HAP-1 (cell line): ENCODE data around the gene CERS6.
"Not testable (repeated sequence)": the region's sequence is repeated elsewhere in the genome, so short reads cannot be mapped to it uniquely, and the experiment has no call there.

Source experiments
- DNase-seq, 2 experiments: peaks; one replicate each; pipeline ENCODE4 v3.0.0-alpha.2; 2016 to 2020; ENCODE audit warnings: low spot score in 2 of 2
- H3K27me3 ChIP-seq: fragments of 250-450 bp; sonication (Bioruptor Pico); 2 replicates; pipeline ENCODE4 v1.5.1; 2020; ENCODE audit warnings: low read depth, mild to moderate bottlenecking, moderate library complexity
- H3K36me3 ChIP-seq: fragments of 250-450 bp; sonication (Bioruptor Pico); replicated peaks from 2 replicates; pipeline ENCODE4 v1.5.1; 2020; ENCODE audit warnings: mild to moderate bottlenecking
- H3K4me1 ChIP-seq: fragments of 250-450 bp; sonication (Bioruptor Pico); 2 replicates; pipeline ENCODE4 v1.5.1; 2020; ENCODE audit warnings: mild to moderate bottlenecking
- H3K4me3 ChIP-seq: fragments of 250-450 bp; sonication (Bioruptor Pico); 2 replicates; pipeline ENCODE4 v1.5.1; 2020; ENCODE audit warnings: mild to moderate bottlenecking, moderate library complexity
- H3K9me3 ChIP-seq: fragments of 250-450 bp; sonication (Bioruptor Pico); 2 replicates; pipeline ENCODE4 v1.5.1; 2020; ENCODE audit warnings: mild to moderate bottlenecking, moderate library complexity
- in situ Hi-C: fragments of 300-500 bp; cut with MboI; formaldehyde crosslinking; loops from 3 replicates; pipeline ENCODE4 v1.14.3; 2020; ENCODE audit warnings: low sequenced_read_pairs, inconsistent platforms, mixed read lengths

Gene CERS6

DNA sequence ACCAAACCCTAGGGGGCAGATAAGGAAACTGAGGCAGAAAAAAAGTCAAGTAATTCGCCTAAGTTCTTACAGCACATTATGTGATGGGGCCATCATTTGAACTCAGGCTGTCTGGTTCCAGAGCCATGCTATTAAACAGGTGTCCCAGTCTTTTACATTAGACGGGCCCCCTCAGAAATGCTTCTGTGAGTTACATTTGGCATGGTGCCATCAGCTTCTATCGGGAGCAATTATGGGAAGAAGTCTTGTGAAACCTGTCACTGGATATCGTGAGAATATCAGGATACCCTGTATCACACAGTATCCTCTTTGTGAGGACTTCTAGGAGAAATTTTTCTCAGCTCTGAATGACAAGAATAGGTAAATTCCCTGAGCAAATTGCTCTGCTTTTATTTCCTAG is 202.6 kb downstream of the CERS6 start:
- no peak for DNase-seq
- H3K9me3 ChIP-seq, result no peaks in the 10 kb centered on the region
- in situ Hi-C loops, result no loop called here

DNA sequence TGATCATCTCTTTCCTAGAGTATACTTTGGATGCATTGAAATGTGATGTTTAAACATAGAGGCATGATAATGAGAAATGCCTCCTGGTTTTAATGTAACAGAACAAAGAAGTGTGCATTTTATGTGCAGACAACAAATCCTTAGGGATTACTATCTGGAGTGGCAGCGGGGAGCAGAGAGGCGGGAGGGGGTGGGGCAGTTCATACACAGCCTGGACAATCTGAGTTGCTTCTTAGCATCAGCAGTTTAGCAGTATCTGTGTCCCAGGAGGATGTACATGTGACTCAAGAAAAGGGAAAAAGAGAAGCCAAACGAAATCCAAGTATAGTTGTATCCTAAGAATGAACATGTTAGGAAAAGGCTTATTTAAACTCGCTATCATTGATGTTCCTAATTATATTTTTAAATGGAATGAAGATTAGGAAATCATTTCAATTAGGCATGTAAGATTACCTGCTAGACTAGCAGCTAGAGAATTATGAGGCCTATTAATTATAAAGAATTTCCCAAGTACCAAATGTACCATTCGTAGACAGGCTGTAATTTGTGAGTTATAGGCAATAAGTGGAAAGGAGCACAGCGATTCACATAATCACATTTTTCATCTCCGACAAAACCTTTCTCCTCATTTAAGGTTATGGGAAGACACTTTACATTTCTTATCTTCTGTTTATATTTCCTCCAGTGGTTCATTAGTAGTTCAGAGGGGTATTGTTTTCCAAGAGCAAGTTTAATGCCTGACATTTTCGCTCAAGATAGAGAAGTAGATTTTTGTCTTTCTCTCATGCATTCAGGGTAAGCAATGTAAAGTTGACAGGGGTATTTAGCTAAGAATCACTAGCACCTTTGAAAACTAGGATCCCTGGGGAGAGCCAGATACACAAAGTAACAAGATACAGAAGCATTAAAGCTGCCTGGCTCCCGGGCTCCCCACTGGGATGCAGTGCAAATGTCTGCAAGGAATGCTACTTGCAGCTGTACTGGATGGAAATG is 205.1 kb downstream of the CERS6 start:
- no peaks in the 10 kb centered on the region for H3K27me3 ChIP-seq
- no peaks in the 10 kb centered on the region for H3K9me3 ChIP-seq
- in situ Hi-C loops, result no loop called here
- no peaks in the 10 kb centered on the region for H3K36me3 ChIP-seq
- H3K4me1 ChIP-seq, result peaks cover 33% of the 10 kb centered on the region
- peak; percentile 84 to 85 for DNase-seq
- no peak overlapping the region for H3K4me3 ChIP-seq

More for the DNA sequence above, 202.6 kb downstream of the CERS6 start:
- H3K4me3 ChIP-seq, result no peak overlapping the region
- H3K36me3 ChIP-seq, result no peaks in the 10 kb centered on the region
- no peaks in the 10 kb centered on the region for H3K27me3 ChIP-seq
- peaks cover 33% of the 10 kb centered on the region for H3K4me1 ChIP-seq

DNA sequence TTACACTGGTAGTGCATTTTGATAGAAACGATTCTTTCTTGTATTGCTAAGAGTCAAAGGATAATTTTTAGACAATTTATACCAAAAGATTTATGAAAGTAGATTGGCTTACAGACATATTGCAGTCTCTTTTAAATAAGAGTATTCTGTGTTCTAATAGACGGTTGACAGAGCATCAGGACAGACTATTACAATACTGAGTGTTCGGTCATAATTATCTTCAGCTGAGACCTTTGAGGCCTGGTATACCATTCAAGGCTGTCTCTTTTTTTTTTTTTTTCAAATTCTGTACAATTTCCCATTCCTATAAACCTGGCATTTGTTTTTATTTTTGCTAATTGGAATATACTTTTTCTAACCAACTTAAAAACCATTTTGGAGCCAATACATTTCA is 205.8 kb downstream of the CERS6 start:
- in situ Hi-C loops, result no loop called here
- H3K9me3 ChIP-seq, result no peaks in the 10 kb centered on the region
- H3K27me3 ChIP-seq, result no peaks in the 10 kb centered on the region
- no peaks in the 10 kb centered on the region for H3K36me3 ChIP-seq
- H3K4me3 ChIP-seq, result no peak overlapping the region
- DNase-seq, result no peak
- peaks cover 33% of the 10 kb centered on the region for H3K4me1 ChIP-seq

DNA sequence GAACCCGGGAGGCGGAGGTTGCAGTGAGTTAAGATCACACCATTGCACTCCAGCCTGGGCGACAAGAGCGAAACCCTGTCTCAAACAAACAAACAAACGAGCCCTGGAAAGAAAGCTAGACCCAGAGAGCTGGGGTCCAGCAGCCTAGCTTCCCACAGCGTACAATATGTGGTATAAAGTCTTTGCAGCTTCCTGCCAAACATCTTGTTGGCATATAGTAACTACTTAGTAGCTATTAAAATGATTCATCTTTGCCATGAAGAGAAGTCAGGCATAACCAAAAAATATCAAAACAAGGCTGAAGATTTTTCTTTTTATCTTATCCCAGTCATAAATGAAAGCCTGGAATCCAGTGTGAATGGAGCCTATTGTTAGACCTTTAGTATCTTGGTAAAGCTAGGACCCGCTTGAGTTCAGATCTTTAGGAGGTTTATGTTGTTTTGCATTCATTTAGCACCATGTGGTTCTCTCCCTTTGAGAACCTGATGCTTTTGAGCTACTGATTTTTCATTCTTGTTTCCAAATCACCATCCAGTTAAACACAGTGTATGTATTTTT is 206.7 kb downstream of the CERS6 start:
- in situ Hi-C loops, result no loop called here
- Histone ChIP-seq H3K4me1 (peaks cover 33% of the 10 kb centered on the region), H3K27me3 (no peaks in the 10 kb centered on the region), H3K9me3 (no peaks in the 10 kb centered on the region), H3K36me3 (no peaks in the 10 kb centered on the region), H3K4me3 (no peak overlapping the region)
- peak in 1 of 2 experiments; percentile 57 for DNase-seq

DNA sequence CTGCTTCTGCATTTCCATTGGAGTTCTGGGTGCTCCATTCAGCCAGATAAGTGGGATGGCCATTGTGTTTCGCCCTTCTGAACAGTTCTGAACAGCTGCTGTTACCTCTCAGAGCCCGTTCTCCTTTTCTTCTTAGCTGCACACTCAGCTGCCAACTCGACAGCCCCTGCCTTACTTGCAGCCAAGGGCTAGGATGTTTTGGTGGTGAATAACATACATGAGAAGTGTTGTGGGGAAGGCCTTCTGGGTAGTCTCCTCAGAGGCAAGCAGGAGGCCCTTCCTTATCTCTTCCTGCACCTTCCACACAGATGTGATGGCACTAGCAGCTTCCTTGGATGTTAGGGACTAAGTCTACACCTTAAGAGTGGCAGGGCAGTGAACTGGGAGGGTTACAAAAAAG is 207.9 kb downstream of the CERS6 start:
- no peaks in the 10 kb centered on the region for H3K9me3 ChIP-seq
- DNase-seq, result no peak
- H3K4me1 ChIP-seq, result peaks cover 33% of the 10 kb centered on the region
- H3K36me3 ChIP-seq, result no peaks in the 10 kb centered on the region
- H3K27me3 ChIP-seq, result no peaks in the 10 kb centered on the region
- in situ Hi-C loops, result no loop called here
- no peak overlapping the region for H3K4me3 ChIP-seq

DNA sequence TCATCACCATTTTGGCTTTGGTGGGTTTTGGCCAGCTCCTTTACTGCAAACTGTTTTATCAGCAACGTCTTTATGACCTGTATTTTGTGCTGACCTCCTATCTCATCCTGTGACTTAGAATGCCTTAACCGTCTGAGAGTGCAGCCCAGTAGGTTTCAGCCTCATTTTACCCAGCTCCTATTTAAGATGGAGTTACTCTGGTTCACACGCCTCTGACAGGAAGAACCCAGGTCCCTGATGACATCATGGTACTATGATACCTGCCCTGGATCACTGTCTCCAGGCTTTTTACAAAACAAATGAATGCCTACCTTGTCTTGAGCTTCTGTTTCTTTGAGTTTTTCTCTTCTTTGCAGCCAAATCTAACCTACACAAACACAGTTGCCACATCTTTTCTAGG is 208.6 kb downstream of the CERS6 start:
- peaks cover 32% of the 10 kb centered on the region for H3K4me1 ChIP-seq
- in situ Hi-C loops, H3K36me3 ChIP-seq, H3K9me3 ChIP-seq, H3K4me3 ChIP-seq, DNase-seq, H3K27me3 ChIP-seq: not testable (repeated sequence)

DNA sequence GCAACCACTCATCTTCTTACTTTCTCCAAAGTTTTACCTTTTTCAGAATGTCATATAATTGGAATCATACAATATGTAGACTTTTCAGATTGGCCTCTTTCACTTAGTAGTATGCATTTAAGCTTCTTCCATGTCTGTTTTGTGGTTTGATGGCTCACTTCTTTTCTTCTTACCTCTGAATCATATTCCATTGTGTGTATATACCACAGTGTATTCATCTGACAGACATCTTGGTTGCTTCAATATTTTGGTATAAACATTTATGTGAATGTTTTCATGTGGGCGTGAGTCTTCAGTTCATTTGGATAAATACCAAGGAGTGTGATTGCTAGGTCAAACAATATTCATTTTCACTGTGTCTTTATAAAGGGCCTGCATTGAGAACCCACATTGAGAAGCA is 210.3 kb downstream of the CERS6 start:
- in situ Hi-C loops, result no loop called here
- H3K9me3 ChIP-seq, result no peaks in the 10 kb centered on the region
- no peaks in the 10 kb centered on the region for H3K36me3 ChIP-seq
- peaks cover 17% of the 10 kb centered on the region for H3K4me1 ChIP-seq
- DNase-seq, result no peak
- no peak overlapping the region for H3K4me3 ChIP-seq
- H3K27me3 ChIP-seq, result no peaks in the 10 kb centered on the region

DNA sequence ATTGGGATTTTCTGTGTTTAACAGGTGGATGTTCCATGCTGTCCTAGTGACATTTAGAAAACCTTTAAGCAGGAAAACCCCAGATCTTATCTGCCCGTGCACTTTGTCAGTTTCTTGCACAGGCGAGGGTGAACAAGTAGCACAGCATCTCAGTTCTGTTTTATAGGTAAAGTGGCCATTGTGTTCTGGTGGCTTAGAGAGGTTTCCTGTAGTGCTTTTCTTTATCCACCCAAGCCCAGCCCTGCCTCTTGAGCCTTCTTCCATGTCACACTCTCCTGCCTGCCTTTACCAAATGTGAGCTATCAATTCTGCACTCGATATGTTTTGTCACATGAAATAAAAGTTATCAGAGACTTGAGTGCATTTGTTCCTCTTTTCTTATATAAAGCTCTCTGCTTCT is 211.1 kb downstream of the CERS6 start:
- DNase-seq, result no peak
- H3K36me3 ChIP-seq, result no peaks in the 10 kb centered on the region
- H3K4me1 ChIP-seq, result peaks cover 10% of the 10 kb centered on the region
- in situ Hi-C loops, result no loop called here
- no peaks in the 10 kb centered on the region for H3K9me3 ChIP-seq
- H3K4me3 ChIP-seq, result no peak overlapping the region
- H3K27me3 ChIP-seq, result no peaks in the 10 kb centered on the region

DNA sequence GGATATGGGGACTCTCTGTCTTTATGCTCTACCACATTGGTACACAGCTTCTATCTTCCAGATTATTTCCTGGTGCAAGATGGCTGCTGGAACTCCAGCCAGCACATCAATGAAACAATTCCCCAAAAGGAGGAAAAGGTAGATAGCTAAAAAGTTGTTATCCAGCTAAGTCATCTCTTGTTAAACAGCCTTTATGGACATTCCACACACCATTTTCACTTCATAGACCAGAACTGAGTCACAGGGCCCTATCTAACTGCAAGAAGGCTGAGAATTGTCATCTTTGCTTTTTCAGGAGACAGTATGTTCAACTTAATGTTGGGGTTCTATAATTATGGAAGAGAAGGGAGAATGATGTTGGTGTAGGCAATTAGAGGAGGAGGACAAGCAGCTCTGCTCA is 213.1 kb downstream of the CERS6 start:
- in situ Hi-C loops, result no loop called here
- Histone ChIP-seq H3K36me3 (no peaks in the 10 kb centered on the region), H3K4me1 (no peaks in the 10 kb centered on the region), H3K27me3 (no peaks in the 10 kb centered on the region), H3K9me3 (no peaks in the 10 kb centered on the region), H3K4me3 (no peak overlapping the region)
- DNase-seq, result no peak

DNA sequence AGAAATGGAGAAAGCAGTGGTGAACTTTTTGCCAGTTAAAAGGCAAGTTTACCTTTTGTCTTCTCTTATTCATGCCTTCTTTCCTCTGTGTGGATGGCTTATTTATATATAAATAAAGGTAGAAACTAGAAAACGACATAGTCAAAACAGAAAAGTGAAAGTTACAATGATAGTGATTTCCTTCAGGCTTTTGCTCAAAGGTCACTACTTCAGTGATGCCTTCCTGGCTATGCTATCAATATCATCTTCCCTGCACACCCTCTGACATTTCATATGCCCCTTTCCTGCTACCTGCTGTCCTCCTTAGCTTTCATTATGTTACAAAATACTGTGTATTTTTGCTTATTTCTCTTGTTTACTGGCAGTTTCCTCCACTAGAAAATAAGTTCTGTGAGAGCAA is 214.4 kb downstream of the CERS6 start:
- H3K27me3 ChIP-seq, result no peaks in the 10 kb centered on the region
- no peaks in the 10 kb centered on the region for H3K4me1 ChIP-seq
- H3K9me3 ChIP-seq, result no peaks in the 10 kb centered on the region
- H3K4me3 ChIP-seq, result no peak overlapping the region
- no peaks in the 10 kb centered on the region for H3K36me3 ChIP-seq
- in situ Hi-C loops, result no loop called here
- no peak for DNase-seq

DNA sequence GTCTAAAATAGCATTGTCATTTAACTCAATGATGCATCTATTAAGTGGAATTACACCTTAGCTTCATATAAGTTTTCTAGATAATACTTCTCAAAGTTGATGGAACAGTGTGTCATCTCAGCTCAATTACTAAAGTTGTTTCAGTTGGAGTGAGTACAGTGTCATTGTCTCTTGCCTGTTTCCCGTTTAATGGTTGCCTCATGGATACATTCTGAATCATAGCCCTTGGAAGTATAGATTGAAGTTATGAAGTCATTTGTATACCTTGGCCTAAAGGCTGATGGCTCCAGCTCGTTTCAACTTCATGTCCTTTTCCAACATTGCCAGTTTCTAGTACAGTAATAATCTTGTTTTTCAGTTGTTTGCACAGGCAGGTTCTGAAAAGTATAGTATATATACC is 215.9 kb downstream of the CERS6 start:
- H3K4me3 ChIP-seq, result no peak overlapping the region
- no peaks in the 10 kb centered on the region for H3K9me3 ChIP-seq
- no peaks in the 10 kb centered on the region for H3K27me3 ChIP-seq
- no peaks in the 10 kb centered on the region for H3K36me3 ChIP-seq
- H3K4me1 ChIP-seq, result no peaks in the 10 kb centered on the region
- in situ Hi-C loops, result no loop called here
- no peak for DNase-seq

DNA sequence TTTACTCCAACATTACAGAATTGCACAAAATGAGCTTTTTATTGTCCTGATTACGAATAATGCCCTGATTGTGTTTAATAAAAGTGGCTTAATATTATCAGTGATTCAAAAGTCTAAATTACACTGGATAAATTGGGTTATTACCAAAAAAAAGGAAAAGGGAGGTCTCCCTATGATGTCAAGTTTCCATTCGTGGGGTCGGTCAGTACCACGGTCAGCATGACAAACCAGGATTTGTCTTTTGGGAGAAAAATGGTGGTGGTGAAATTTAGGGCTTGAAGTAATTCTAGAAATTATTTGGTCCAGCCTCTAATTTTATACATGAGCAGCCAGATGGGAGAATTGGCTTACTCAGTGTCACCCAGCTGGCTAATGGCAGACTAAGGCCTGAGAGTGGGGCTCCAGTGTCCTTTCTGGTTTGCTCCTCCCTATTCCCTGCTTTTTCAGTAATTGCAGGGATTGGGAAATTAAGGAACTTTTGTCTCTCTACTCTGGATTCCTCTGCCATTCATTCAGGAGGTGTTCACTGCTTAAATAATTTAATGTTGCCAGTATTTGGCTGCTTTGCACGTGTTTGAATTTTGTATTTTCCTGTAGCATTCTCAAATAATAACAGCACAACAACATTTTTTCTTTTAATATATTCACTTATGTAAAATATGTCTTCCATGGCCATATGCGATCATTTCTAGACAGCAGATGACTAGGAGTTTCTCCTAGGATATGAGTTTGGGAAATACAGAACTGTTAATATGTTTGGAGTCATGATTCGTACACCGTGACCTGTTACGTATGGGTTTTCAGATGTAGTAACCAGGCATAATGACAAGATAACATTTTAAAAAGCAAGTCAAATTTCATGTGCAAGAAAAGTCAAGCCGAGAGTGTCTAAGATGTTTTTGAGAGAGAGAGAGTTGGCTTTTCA is 217.5 kb downstream of the CERS6 start:
- no peaks in the 10 kb centered on the region for H3K36me3 ChIP-seq
- in situ Hi-C loops, result no loop called here
- peaks cover 3% of the 10 kb centered on the region for H3K4me1 ChIP-seq
- DNase-seq, result no peak
- no peak overlapping the region for H3K4me3 ChIP-seq
- H3K9me3 ChIP-seq, result no peaks in the 10 kb centered on the region
- H3K27me3 ChIP-seq, result no peaks in the 10 kb centered on the region

DNA sequence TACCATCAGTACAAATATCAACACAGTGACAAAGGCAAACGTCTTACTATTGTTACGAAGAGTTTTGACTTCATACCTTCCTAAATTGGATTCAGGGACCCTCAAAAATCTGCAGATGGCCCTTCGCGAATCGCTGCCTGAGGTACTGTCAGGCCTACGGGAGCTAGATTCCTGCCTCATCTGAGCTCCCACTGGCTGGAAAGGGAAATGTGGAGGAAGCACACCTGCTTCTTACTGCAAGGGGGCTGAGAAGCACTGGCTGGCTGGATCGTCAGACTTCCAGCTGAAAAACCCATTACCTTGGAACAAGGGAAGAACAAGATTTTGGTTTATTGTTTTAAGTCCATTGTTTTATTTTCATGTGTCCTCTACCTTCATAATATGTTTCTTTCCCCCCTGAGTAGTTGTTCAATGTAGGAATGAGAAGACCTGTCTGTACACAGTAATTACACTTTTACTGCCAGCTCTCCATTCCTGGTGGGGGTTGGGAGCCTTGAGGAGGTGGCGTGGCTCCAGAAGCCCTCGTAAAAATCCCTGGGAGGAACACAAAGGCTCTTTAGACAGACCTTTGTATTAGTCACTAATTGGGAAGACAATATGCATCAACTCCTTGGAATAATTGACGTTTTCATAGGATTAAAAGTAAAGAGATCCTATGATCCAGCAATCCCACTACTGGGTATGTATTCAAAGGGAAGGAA is 222.2 kb downstream of the CERS6 start:
- Histone ChIP-seq H3K4me1 (peaks cover 6% of the 10 kb centered on the region), H3K36me3 (no peaks in the 10 kb centered on the region), H3K27me3 (no peaks in the 10 kb centered on the region), H3K4me3 (no peak overlapping the region), H3K9me3 (no peaks in the 10 kb centered on the region)
- in situ Hi-C loops, result no loop called here
- peak; percentile 65 to 69 for DNase-seq
